Measurements from ENCODE around the gene TRIP12. TPM values are rescaled to one million over a fixed set of nuclear protein-coding genes. Genes with fewer than 3 reads are reported as not detected.

The TRIP12 gene
- total RNA-seq, 1 donor = 249 TPM

DNA sequence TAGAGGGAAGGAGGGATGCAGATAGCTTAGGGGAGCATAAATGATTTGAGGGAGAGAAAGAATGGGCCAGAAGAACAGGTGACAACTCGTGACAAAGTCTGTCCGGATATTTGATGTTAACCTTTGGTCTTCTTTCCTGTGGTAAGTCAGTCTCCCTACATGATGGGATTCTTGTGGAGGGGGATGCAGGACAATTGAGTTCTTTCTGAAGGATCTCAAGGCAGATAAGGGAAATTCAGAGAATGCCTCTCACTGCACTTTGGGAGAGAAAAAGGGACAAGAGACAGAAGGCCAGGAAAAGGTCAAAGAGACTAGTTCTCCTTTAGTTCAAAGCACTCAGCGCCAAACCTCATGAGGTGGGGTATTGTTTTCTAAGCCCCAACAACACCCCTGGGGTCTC is 34.7 kb upstream of the TRIP12 start:
- no peaks in the 10 kb centered on the region for H3K27me3 ChIP-seq (ENCODE audit: insufficient read depth, low read length)
- H3K4me3 ChIP-seq (ENCODE audit: insufficient read depth, low read length) = no peak overlapping the region
- H3K27ac ChIP-seq (ENCODE audit: low read depth, low read length) = no peak overlapping the region
- H3K36me3 ChIP-seq (ENCODE audit: insufficient read depth, low read length) = no peaks in the 10 kb centered on the region
- H3K9me3 ChIP-seq (ENCODE audit: low read depth, low read length) = no peaks in the 10 kb centered on the region
- H2AFZ ChIP-seq (ENCODE audit: low read length) = no peak overlapping the region
- no peaks in the 10 kb centered on the region for H3K79me2 ChIP-seq (ENCODE audit: insufficient read depth, low read length)
- H3K4me1 ChIP-seq (ENCODE audit: insufficient read depth, low read length) = no peaks in the 10 kb centered on the region
- H3K4me2 ChIP-seq (ENCODE audit: insufficient read depth, low read length) = no peak overlapping the region
- no peaks in the 10 kb centered on the region for H4K20me1 ChIP-seq (ENCODE audit: insufficient read depth, low read length)
- no peak for DNase-seq (ENCODE audit: insufficient read length, low spot score, missing footprints)
- TF ChIP-seq, protein P1, sequence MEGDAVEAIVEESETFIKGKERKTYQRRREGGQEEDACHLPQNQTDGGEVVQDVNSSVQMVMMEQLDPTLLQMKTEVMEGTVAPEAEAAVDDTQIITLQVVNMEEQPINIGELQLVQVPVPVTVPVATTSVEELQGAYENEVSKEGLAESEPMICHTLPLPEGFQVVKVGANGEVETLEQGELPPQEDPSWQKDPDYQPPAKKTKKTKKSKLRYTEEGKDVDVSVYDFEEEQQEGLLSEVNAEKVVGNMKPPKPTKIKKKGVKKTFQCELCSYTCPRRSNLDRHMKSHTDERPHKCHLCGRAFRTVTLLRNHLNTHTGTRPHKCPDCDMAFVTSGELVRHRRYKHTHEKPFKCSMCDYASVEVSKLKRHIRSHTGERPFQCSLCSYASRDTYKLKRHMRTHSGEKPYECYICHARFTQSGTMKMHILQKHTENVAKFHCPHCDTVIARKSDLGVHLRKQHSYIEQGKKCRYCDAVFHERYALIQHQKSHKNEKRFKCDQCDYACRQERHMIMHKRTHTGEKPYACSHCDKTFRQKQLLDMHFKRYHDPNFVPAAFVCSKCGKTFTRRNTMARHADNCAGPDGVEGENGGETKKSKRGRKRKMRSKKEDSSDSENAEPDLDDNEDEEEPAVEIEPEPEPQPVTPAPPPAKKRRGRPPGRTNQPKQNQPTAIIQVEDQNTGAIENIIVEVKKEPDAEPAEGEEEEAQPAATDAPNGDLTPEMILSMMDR (IDR thresholded peaks at IDR 0.05; ENCODE audit: extremely low read depth, low read depth, low read length) = no peak

DNA sequence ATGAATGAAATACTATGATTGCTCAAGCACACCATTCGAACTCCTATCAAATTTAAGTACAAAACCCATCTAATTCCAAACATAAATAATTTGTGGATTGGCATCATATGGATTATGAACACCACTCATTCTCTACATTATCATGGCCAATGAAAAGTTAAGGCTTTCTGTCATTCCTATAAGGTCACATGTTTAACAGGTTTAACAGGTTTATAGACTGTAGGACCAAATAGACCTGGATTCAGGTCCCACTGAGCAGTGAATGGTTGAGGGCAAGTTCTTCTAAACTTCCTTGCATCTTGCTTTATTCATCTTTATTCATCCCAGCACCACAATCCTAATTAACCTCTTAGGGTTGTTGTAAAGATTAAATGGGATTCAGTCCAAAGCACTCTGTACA is 33.9 kb upstream of the TRIP12 start:
- Histone ChIP-seq H3K36me3 (ENCODE audit: insufficient read depth, low read length) (no peaks in the 10 kb centered on the region), H3K4me3 (ENCODE audit: insufficient read depth, low read length) (no peak overlapping the region), H3K27me3 (ENCODE audit: insufficient read depth, low read length) (no peaks in the 10 kb centered on the region)

DNA sequence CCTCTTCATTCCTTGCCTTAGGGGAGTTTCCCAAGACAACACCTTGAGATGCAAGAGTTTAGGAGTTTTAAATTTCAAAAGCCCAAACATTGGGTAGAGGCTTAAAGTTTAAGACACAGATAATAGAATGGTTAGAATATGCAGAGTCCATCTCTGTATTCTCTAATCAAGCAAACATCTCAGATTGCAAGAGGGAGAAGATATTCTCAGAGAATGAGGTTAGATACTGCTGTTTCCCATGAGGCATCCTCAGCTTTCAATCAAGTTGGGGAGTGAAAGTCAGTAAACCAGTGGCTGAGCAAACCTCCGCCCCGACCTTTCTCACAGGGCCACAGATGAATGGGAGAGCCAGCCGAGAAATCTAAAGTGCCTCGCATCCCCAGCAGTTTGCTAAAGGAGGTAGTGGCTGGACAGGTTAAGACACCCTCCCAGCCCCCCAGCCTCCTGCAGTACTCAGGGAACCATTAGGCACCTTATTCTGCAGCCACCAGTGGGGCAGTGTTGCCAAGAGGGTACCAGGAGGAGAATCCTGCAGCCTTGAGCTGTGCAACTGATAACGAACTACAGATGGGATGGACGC is 30.5 kb upstream of the TRIP12 start:
- no peak overlapping the region for H3K4me2 ChIP-seq (ENCODE audit: insufficient read depth, low read length)
- no peak overlapping the region for H2AFZ ChIP-seq (ENCODE audit: low read length)
- no peaks in the 10 kb centered on the region for H3K27me3 ChIP-seq (ENCODE audit: insufficient read depth, low read length)
- H4K20me1 ChIP-seq (ENCODE audit: insufficient read depth, low read length) = no peaks in the 10 kb centered on the region
- no peaks in the 10 kb centered on the region for H3K36me3 ChIP-seq (ENCODE audit: insufficient read depth, low read length)
- no peaks in the 10 kb centered on the region for H3K4me1 ChIP-seq (ENCODE audit: insufficient read depth, low read length)
- H3K4me3 ChIP-seq (ENCODE audit: insufficient read depth, low read length) = no peak overlapping the region
- TF ChIP-seq, protein P1 (IDR thresholded peaks at IDR 0.05; ENCODE audit: extremely low read depth, low read depth, low read length) = no peak
- no peak for DNase-seq (ENCODE audit: insufficient read length, low spot score, missing footprints)
- no peaks in the 10 kb centered on the region for H3K9me3 ChIP-seq (ENCODE audit: low read depth, low read length)
- H3K27ac ChIP-seq (ENCODE audit: low read depth, low read length) = no peak overlapping the region
- H3K79me2 ChIP-seq (ENCODE audit: insufficient read depth, low read length) = no peaks in the 10 kb centered on the region

More for the DNA sequence above, 33.9 kb upstream of the TRIP12 start:
- no peak overlapping the region for H2AFZ ChIP-seq (ENCODE audit: low read length)
- no peak for DNase-seq (ENCODE audit: insufficient read length, low spot score, missing footprints)
- no peaks in the 10 kb centered on the region for H4K20me1 ChIP-seq (ENCODE audit: insufficient read depth, low read length)
- no peak overlapping the region for H3K4me2 ChIP-seq (ENCODE audit: insufficient read depth, low read length)
- no peaks in the 10 kb centered on the region for H3K79me2 ChIP-seq (ENCODE audit: insufficient read depth, low read length)
- TF ChIP-seq, protein P1 (IDR thresholded peaks at IDR 0.05; ENCODE audit: extremely low read depth, low read depth, low read length) = no peak
- no peak overlapping the region for H3K27ac ChIP-seq (ENCODE audit: low read depth, low read length)
- no peaks in the 10 kb centered on the region for H3K4me1 ChIP-seq (ENCODE audit: insufficient read depth, low read length)
- no peaks in the 10 kb centered on the region for H3K9me3 ChIP-seq (ENCODE audit: low read depth, low read length)

DNA sequence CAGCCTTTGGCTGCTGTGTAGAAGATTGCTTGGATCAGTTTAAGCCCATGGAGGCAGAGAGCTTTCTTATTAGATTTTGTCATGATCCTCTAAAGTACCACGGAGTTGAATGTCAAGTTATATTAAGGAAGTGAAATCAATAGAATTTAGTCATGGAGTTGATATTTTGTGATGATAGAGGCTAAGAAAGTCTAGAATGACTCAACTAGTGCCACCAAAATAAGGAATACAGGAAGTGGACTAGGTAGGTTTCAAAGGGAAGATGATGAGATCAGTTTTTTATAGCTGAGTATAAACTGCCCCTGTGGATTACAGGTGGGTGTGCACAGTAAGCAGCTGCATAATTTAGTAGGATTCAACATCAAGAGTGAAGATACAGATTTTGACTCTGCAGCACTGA is 25.7 kb upstream of the TRIP12 start:
- H3K4me2 ChIP-seq (ENCODE audit: insufficient read depth, low read length) = no peak overlapping the region
- no peaks in the 10 kb centered on the region for H3K4me1 ChIP-seq (ENCODE audit: insufficient read depth, low read length)
- H3K9me3 ChIP-seq (ENCODE audit: low read depth, low read length) = no peaks in the 10 kb centered on the region
- H2AFZ ChIP-seq (ENCODE audit: low read length) = no peak overlapping the region
- no peak overlapping the region for H3K4me3 ChIP-seq (ENCODE audit: insufficient read depth, low read length)
- no peaks in the 10 kb centered on the region for H4K20me1 ChIP-seq (ENCODE audit: insufficient read depth, low read length)
- no peaks in the 10 kb centered on the region for H3K36me3 ChIP-seq (ENCODE audit: insufficient read depth, low read length)
- H3K27ac ChIP-seq (ENCODE audit: low read depth, low read length) = no peak overlapping the region
- TF ChIP-seq, protein P1 (IDR thresholded peaks at IDR 0.05; ENCODE audit: extremely low read depth, low read depth, low read length) = no peak
- DNase-seq (ENCODE audit: insufficient read length, low spot score, missing footprints) = no peak
- no peaks in the 10 kb centered on the region for H3K27me3 ChIP-seq (ENCODE audit: insufficient read depth, low read length)
- H3K79me2 ChIP-seq (ENCODE audit: insufficient read depth, low read length) = no peaks in the 10 kb centered on the region

All from osteoblast (primary cell).